H4 (cell line): ENCODE results near the gene PHYKPL. TPM values are rescaled to one million over a fixed set of nuclear protein-coding genes. Genes with fewer than 3 reads are reported as not detected.
"Not testable (repeated sequence)": the region's sequence is repeated elsewhere in the genome, so short reads cannot be mapped to it uniquely, and the experiment has no call there.

ENCODE experiments used
- DNase-seq: peaks from one replicate; pipeline ENCODE4 v3.0.0-alpha.2; 2015; ENCODE audit warnings: low spot score
- total RNA-seq: library from RNA; depleted of rRNA; stranded (reverse); fragments of >200 nt; shearing (Covaris generic); gene quantifications from 2 replicates; pipeline ENCODE4 v1.2.3, GENCODE V29; 2014

The PHYKPL gene
- total RNA-seq, 1 experiment from 2014 or later: 16.3 TPM

DNA sequence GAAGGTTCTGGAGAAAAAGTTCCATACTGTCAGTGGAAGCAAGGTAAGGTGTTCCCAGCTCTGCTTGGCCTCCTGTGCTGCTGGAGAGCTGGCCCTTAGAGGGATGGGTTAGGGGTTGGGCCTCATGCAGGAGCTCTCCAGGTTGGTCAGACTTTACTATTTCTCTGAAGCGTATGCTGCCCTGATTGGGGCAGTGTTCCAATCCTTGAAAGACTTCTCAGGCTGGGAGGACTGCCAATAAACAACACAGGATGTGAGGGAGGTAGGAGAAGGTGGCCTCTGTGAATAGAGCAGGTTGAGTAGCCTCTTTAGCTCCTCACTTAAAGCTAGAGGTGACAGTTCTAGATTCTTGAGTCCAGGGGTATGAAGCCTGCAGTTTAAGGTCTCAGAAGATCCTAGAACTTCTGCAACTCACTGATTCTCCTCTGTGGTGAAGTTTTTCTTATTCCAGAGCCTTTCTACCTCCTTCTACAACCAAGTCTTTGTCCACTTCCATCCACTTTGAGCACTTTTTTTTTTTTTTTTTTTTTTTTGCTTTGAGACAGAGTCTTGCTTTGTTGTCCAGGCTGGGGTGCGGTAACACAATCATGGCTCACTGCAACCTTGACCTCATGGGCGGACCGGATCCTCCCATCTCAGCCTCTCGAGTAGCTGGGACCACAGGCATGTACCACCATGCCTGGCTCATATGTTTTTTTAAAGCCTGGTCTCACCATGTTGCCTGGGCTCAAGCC, 25.3 kb downstream of the PHYKPL start:
- DNase-seq: peak; percentile 91

DNA sequence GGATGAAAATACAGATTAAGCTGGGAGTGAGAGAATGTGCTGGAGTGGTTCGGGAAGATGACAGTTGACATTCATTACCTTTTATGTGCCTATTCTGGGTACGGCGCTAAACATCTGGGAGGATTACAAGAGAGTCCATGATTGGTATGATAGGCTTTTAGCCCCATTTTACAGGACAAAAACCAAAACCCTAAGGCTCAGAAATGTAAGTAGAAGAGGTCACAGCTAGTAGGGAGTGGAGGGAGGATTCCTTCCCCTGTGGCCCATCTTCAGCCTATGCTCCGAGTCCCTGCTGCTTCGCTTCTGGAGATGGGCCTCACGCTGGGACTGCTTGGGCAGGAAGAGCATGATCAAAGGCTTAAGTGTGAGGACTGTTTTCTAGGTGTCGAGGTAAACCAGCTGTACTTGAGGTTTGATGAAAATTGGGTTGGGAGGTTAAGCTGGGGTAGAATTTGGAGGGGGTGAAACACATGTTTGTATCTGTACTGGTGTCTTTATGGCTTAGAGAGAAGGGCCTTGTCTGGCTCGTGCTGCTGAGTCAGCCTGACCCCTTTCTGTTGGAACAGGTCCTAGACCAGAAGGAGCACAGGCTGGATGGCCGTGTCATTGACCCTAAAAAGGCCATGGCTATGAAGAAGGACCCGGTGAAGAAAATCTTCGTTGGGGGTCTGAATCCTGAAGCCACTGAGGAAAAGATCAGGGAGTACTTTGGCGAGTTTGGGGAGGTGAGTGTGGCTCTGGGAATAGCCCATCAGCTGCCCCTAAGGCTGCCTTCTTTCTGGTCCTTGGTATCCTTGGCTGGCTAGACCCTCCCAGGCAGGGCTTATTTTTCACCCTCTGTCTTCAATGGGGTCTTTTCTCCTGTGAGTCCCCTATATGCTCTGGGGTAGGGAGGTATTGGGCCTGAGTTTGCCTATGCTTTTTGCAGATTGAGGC, 26.2 kb downstream of the PHYKPL start:
- no peak for DNase-seq

DNA sequence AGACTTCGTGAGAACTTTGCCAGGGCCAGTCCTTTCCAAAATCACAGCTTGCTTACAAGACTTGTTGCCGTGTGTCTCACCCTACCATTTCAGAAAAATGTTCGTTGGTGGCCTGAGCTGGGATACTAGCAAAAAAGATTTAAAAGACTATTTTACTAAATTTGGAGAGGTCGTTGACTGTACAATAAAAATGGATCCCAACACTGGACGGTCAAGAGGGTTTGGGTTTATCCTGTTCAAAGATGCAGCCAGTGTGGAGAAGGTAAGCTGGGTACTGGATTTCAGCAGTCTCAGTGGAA, 26.9 kb downstream of the PHYKPL start:
- DNase-seq: no peak

DNA sequence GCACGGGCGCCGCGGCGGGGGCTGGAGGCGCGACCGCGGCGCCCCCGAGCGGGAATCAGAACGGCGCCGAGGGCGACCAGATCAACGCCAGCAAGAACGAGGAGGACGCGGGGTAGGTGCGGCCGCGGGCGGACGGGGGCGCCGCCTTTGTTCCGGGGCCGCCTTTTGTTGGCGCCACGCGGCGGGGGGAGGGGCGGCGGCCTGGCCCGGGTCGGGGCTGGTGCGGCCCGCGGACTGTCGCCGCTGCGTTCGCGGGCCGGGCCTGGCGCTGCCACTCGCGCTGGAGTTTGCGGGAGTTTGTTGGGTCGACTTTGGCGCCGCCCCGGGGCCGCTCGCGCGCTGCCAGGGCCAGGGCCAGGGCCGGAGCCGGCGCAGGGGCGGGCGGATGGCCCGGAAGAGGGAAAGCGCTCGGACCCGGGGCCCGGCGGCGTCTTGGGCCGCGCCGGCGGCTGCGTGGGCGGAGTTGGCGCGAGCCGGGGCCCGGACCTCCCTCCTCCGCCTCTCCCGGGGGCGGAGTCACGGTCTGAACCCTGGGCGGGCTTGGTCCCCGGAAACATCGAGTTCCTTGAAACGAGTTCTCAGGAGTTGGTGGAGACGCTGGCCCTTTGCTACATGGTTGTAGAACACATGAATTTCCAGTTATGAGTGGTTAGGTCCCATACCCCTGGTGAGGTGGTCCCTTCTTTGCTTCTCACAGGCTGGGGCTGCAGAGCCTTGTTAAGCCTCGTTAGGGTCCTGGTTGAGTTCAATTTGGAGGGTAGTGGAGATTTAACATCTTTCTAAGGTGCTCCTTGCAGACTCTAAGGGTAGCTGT, 27.5 kb downstream of the PHYKPL start:
- DNase-seq: peak; percentile 79

DNA sequence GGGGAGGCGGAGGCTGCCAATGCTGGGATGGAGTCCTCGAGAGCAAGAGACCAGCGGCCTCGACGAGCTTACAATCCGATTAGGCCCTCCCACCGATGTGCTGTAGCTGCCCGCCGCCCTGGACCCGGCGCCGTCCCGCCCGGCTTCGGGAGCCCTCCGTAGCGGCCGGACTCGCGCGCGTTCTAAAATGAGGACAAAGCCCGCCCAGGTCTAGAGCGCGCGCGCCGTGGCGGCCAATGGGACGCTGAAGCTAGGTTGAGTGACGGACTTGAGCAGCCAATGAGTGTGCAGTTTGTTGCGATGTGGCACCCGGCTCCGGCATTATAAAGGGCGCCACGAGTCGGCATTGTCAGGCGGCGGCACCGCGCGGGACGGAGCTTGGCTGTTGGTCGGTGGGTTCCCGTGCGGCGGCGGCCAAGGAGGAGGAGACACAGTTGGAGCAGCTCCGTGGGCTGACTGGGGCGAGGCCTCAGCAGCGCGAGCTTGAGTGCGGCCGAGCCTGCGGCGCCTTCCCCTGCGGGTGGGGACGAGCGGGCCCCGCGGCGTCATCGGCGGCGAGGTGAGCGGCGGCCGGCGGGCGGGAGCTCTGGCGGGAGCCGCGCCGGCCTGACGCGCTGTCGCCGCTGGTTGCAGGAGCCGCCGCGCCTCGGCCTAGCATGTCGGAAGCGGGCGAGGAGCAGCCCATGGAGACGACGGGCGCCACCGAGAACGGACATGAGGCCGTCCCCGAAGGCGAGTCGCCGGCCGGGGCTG, 28.2 kb downstream of the PHYKPL start, which contains the start of gene HNRNPAB:
Gene HNRNPAB, plus strand, starts transcription at position 352 of the 753 bp plus-strand sequence. Its CDS starts 305 bp downstream, at position 657.
- DNase-seq: peak; percentile 98

DNA sequence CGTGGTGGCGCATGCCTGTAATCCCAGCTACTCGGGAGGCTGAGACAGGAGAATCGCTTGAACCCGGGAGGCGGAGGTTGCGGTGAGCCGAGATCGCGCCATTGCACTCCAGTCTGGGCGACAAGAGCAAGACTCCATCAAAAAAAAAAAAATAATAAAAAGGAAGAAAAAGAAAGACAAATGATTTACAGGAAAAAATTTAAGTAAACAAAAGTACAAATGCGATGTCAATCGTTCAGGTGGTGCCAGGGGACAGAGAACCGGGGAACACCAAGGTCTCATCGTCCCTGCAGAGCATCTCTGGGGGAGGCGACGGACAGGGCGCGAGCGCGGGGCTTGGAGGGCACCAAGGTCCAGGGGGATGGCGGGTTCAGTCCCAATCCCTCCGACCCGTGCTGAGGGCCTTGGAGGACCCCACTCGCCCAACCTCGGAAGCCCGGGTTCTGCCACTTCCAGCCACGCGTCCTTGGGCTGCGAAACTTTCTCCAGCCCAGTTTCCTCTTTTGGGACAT, 28.9 kb downstream of the PHYKPL start:
- DNase-seq: no peak

DNA sequence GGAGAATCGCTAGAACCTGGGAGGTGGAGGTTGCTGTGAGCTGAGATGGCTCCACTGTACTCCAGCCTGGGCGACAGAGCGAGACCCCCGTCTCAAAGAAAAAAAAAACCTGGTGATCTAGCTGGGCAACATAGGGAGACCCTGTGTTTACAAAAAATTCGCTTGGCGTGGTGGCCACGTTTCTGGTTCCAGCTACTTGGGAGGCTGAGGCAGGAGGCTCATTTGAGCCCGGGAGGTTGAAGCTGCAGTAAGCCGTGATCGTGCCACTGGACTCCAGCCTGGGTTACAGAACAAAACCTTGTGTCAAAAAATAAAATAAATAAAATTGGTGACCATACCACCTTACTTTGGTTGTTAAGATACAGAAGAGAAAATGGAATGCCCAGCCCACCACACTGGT, 30.1 kb downstream of the PHYKPL start:
- DNase-seq: no peak

DNA sequence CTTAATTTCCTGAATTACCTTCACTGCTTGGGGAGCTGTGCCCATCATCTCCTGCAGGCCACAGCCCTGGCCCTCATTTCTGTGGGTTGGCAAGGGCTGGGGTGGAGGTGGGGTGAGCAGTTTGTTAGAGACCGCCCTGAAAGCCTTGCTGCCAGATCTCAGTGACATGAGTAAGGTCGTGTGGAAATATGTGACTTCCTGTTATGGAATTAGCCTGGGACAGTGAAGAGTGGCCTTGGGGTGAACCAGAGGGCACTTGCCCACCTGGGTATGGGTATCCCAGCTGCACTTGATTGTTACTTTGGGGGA, 30.7 kb downstream of the PHYKPL start:
- no peak for DNase-seq

DNA sequence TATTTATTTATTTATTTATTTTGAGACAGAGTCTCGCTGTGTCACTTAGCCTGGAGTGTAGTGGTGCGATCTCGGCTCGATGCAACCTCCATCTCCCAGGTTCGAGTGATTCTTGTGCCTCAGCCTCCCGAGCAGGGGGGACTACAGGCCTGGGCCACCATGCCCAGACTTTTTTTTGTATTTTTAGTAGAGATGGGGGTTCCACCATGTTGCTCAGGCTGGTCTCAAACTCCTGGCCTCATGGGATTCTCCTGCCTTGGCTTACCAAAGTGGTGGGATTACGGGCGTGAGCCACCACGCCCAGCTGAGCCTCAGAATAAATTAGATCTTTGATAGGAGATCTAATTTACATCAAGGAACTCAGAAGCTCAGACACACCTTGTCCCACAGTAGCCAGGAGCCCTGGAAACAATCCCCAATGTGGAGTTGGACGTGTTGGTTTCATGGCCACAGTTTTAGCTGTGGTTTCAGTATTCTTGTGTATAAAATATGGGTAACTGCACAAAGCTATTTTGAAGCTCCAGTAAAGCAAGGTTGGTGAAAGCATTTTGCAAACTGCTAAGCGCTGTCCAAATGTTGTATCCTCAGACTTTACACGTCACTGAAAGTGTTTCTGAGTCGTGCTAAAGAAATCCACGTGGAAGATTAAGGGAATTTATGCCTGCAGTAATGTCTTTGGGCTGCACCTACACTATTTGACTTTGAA, 31.2 kb downstream of the PHYKPL start:
- DNase-seq: no peak

DNA sequence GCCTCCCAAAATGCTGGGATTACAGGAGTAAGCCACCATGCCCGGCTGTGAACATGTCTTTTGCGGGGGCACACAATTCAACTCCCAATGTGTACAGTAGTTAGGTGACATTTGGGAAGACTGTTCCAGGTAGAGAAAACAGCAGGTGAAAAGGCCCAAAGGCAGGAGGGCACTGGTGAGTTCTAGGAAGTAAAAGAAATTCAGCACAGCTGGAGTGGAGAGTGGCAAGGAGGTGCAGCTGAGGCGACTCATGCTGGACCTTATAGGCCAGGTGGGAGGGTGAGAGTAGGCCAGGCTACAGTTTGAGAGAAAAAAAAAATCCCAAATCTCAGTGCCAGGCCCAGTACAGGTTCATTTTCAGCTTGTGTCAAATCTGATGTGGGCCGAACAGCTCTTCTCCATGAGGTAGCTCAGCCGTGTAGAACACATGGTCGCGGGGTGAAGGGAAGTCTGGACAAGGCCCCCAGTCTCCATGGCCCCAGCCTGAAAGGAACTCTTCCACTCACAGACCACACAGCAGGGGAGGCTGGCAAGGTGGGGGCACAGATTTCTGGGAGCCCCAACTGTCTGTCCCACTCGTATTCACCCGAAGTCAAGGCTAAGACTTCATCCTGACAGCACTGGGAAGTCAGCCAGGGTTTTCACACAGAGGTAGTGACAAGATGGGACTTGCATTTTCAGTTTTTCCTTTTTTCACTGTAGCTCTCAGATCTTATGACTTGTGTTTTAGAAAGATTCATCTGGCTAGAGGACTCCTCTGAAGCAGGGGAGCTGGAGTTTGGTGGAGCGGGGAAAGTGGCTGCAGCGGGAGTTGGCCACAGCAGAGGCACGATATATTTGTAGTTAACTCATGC, 32.8 kb downstream of the PHYKPL start:
- no peak for DNase-seq

DNA sequence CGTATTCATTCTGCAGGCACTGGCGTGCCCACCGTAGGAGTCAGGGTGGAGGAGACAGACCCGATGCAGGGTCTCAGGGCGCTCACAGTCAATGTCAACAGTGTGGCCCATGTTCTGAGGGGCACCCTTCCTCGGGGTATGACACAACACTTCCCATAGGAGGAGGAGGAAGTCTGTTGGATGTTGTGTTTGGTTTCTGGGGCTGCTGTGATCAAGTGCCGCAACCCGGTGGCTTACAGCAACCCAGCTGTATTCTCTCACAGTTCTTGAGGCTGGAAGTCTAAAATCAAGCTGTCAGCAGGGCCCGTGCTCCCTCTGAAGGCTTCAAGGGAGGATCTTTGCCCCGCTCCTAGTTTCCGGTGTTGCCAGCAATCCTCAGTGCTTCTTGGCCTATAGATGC, 33.9 kb downstream of the PHYKPL start:
- DNase-seq: no peak

DNA sequence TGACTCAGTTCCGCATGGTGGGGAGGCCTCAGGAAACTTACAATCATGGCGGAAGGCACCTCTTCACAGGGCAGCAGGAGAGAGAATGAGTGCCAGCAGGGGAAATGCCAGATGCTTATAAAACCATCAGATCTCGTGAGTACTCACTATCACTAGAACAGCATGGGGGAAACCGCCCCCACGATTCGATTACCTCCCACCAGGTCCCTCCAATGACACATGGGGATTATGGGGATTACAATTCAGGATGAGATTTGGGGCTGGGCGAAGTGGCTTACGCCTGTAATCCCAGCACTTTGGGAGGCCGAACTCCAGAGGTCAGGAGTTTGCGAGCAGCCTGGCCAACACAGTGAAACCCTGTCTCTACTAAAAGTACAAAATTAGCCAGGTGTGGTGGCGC, 34.5 kb downstream of the PHYKPL start:
- DNase-seq: not testable (repeated sequence)

DNA sequence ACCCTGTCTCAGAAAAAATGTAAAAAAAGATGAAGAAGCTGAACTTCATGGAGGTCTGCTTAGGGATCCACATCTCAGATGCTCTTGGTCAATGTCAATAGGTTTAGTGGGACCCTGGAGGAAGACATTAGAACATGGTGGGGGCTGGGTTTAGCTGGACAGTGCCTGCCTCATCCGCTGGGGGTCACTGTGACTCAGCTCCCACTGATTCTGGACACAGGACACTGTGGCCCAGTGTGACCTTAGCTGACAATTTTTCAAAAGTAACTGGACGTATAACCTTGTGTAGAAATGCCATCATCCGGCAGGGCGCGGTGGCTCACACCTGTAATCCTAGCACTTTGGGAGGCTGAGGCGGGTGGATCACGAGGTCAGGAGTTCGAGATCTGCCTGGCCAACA, 35.6 kb downstream of the PHYKPL start:
- DNase-seq: no peak

DNA sequence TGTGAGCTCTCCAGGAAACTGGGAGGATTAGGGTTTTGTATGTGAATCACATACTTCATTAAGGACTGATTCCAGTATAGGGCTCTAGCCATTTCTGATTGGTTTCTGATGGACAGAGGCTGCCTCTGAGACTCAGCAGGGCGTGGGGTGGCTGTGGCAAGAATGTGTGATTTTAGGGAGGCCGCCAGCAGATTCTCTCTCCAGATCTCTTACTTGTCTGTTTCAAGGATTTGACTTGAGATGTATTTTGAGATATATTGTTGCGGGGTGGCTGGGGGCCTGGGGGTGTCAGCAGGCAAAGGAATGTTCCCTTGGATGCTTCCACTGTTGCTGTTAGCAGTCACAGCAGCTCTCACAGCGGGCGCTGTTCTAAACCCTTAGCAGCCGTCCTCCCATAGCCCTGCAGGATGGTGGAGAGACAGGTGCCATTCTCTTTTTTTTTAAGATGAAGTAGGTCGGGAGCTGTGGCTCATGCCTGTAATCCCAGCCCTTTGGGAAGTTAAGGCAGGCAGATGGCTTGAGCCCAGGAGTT, 36.3 kb downstream of the PHYKPL start:
- no peak for DNase-seq

DNA sequence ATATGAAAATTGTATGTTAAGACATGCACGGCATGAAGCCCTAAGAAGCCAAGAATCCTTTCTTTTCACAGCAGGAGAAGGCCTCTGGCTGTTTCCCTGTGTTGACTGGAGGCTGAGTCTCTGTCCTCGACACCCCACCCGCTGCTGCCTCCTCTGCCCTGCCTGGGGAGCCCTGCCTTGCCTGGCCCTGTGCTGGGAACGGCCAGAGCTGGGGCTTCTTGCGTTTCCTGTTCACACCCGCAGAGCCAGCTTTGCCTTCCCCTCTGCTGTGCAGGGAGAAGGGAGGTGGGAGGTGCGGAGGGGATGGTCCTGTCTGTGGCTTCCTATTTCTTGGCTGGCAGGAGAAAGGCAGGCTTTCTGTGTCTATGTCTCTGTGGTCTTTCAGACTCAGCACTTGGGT, 38.6 kb downstream of the PHYKPL start:
- DNase-seq: no peak

DNA sequence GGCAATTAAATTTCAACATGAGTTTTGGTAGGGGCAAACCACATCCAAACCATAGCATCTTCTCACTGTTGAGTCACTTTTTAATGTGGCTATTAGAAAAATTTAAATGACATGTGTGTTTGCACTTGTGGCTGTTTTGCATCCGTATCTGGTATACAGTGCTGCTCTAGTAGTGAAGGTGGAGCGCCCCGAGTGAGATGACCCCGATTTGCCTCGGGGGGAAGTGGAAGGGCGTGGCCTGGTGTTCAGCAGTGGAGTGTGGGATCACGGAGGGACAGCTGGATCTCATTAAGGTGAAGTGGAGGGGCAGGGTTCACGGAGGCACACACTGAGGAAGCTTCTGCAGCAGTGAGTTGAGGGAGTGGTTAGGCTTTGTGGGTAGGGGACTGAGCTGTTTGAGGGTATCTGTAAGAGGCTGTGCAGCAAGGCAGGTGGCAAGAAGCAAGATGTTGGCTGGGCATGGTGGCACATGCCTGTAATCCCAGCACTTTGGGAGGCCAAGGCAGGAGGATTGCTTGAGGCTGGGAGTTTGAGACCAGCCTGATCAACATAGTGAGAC, 39.3 kb downstream of the PHYKPL start:
- no peak for DNase-seq

DNA sequence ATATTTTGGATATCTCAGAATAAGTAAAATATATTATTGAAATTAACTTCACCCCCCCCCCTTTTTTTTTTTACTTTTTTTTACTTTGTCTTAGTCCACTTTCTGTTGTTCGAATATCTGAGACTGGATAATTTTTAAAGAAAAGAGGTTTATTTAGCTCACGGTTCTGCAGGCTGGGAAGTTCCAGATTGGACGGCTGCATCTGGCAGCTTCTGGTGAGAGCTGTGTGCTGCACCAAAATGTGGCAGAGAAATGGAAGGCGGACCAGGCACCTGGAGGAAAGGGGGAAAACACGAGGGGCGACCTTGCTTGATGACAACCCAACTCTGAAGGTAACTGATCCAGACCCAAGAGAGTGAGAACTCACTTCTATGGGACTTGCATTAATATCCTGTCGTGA, 39.8 kb downstream of the PHYKPL start:
- DNase-seq: no peak

DNA sequence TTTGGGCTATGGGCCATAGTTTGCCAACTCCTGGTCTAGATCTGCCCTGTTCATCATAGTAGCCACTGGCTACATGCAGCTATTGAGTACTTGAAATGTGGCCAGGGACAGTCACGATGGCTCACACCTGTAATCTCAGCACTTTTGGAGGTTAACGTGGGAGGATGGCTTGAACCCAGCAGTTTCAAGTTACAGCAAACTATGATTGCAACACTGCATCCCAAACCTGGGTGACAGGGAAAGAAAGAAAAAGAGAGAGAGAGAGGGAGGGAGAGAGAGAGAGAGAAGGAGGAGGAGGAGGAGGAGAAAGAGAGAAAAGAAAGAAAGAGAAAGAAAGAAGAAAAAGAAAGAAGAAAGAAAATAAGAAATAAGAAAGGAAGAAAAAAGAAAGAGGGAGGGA, 40.4 kb downstream of the PHYKPL start:
- no peak for DNase-seq

DNA sequence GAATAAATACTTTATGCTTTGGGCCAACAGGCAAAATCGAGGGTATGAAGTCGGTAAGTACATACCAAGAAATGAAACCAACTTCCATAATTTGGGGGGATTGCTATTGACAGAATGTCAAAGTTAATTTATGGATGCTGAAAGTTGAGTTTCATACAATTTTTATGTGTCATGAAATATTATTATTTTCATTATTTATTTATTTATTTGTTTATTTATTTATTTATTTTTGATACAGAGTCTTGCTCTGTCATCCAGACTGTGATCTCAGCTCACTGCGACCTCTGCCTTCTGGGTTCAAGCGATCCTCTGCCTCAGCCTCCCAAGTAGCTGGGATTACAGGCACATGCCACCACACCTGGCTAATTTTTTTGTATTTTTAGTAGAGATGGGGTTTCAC, 40.9 kb downstream of the PHYKPL start:
- no peak for DNase-seq
